HG03460 (cell line): ENCODE measurements around the gene SULT6B1.
"Not testable (repeated sequence)": the region's sequence is repeated elsewhere in the genome, so short reads cannot be mapped to it uniquely, and the experiment has no call there.

Experiments
- ATAC-seq: cut with Tn5 transposase; IDR thresholded peaks from one replicate; pipeline ENCODE4 v1.9.1; 2021; ENCODE audit not compliant: unreplicated experiment

SULT6B1 gene

DNA sequence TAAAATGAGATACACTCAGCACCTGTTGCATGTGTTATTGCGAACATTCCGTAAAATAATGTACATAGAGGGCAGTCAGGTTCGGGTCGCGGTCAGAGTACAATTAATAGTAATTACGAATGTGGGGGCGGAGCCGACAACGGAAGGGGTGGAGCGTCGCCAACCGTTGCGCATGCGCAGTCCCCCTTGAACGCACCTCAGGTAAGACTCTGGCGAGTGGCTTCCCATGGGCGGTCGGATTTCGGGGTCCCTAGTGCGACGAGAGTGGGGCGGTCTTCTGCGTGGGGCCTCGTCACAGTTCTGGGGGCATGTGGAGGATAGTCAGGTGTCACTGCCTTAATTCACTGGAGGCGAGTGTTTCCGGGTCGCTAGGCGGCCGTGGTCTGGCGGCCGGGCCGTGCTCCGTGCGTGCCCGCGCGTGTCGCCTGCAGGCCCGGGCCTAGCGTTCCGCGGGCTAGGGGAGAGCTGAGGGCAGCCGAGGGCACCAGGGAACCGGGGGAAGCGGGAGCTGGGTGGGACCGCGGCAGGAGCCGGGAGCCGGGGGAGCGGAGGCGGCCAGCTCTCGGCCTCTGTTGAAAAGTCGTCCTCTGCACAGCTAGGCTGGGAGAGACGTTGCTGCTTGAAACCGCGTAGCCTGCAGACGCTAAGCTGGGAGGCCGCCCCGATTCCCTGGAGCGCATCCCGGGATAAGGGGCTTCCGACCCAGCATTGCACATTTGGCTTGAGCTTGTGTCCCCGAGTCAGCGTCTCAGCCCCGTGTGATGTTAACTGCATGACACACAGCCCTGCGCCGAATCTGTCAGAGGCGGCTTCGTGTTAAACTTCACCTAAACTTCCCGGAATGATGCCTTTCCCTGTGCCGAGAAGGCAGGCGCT, 8.1 kb upstream of the SULT6B1 start, which contains the start of gene CEBPZOS:
Gene CEBPZOS (plus strand): TSS at position 177 of the 876 bp plus-strand sequence. CDS start 3,209 bp downstream, outside the sequence.
- peak; percentile 78 for ATAC-seq

GRCh38 chr2:37195862-37196319, 7.4 kb upstream of the SULT6B1 start:
- not testable (repeated sequence) for ATAC-seq

GRCh38 chr2:37192551-37192950, 4.1 kb upstream of the SULT6B1 start:
- ATAC-seq, result no peak

DNA sequence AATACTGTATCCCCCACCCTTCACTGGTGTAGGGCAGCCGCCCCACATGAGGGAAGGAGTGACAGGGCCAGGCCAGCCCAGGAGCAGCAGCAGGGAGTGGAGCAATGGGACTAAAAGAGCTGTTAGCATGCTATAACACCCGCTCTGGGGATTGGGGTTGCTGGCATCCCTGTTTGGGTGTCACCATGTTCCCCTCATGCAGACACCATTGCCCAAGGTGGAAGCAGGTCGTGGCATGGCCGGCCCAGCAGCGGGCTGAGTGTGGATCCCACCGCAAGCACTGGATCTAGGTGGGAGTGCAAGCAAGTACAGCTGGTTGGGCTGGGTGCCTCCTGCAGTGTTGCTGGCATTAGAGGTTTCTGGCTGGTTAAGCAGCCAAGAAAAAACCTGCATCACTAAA, 3.3 kb upstream of the SULT6B1 start:
- ATAC-seq, result no peak

DNA sequence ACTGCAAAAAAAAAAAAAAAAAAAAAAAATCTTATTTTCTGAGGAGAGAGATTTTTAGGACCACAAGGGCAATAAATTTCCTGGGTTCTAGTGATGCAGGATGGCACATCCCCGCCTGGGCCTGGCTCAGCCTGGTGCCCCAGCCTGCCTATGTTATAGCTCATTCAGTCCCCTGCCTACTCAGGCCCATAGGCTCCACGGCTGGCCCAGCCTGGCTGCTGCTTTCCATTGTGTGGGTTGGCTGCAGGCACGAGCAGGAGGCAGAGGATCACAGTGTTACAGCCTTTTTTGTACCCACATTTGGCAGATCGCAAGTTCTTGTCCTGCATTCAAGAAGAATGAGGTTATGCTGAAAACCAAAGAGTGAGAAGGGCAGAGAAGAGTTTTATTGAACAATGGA, 2.8 kb upstream of the SULT6B1 start:
- ATAC-seq, result no peak

GRCh38 chr2:37190290-37190689, 1.8 kb upstream of the SULT6B1 start:
- ATAC-seq, result no peak

GRCh38 chr2:37189452-37190153, 1.1 kb upstream of the SULT6B1 start:
- ATAC-seq, result no peak

GRCh38 chr2:37181726-37182684, 6.5 kb downstream of the SULT6B1 start:
- ATAC-seq, result no peak

DNA sequence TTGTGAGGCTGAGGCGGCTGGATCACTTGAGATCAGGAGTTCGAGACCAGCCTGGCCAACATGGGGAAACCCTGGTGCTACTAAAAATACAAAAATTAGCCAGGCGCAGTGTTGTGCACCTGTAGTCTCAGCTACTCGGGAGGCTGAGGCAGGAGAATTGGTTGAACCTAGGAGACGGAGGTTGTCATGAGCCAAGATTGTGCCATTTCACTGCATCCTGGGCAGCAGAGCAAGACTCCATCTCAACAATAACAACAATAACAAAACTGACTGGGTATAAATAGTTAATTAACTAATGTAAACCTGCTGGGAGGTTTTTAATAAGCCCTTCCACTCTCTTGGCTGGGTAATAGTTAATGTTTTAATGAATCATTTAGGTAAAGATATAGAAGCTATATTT, 7.8 kb downstream of the SULT6B1 start:
- no peak for ATAC-seq

DNA sequence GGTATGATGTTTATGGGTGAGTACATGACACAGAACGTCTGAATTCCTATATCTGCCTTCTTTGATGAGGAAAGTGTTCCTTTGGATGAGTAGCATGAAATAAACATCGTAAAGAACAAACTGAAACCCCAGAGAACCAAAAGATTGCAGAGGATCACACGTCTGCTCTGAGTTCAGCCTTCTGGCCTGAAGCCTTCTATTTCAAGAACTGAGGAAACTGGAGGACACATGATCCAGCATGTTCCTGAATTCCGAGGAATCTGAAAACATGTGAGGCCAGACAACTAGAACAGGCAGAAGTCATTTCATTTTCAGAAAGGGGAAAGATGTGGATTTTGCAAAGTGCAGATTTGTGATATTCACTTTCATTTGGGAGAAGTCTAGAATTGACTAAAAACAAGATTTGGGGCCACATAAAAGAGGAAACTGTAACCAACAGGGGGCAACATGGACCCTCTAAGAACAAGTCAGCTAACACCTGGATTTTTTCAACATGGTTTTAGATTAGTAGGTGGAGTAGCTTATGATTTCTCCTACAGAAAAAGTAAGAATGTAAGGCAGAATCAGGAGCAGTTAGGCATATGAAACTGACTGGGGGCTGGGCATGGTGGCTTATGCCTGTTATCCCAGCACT, 8.3 kb downstream of the SULT6B1 start:
- no peak for ATAC-seq

DNA sequence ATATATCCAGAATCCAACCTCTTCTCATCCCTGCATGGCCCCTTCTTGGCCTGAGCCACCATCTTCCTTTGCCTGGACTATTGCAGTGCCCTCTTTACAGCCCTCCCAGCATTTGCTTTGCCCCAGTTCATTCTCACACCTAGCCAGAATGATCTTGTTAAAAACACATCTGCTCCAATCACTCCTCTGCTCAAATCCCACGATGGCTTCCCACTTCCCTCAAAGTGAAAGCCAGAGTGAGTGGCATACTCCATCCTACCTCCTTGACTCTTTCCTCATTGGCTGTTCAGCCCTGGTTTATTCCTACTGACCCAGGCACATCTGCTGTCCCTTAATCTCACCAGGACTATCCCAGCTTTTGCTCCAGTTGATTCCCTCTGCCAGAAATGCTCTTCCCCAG, 14.7 kb downstream of the SULT6B1 start:
- ATAC-seq, result no peak

DNA sequence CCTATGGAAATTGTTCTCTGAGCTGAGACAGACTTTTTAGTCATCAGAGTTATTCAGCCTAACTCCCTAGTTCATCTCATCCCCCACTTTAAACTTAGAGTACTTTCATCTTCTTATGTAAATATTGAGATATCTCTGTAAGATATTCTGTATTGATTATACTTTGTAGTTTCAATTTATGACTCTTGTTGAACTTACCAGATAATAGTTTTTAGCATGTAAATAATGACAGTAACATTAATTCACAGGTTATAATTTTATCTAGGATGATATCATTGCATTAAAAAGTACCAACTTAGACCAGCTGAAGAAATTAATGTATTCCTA, 16.9 kb downstream of the SULT6B1 start:
- no peak for ATAC-seq

GRCh38 chr2:37168217-37168981, 20.1 kb downstream of the SULT6B1 start:
- ATAC-seq, result no peak

GRCh38 chr2:37167636-37168180, 20.8 kb downstream of the SULT6B1 start:
- no peak for ATAC-seq

DNA sequence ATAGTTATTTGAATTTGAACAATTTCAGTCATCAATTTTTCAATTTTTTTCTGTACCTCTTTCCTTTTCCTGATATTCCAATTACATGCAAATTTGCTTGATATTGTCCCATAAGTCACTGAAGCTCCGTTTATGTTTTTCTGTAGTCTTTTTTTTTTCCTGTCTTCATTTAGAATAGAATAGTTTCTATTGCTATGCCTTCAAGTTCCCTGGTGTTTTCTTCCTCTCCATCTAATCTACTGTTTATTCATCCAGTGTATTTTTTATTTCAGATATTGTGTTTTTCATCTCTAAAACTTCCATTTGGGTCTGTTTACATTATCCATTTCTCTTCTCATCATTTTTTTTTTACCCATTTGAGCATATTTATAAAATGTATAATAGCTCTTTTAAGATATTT, 23.7 kb downstream of the SULT6B1 start:
- no peak for ATAC-seq

- peak; percentile 90 for ATAC-seq
Measured at GRCh38 chr2:37156857-37157714, 31.4 kb downstream of the SULT6B1 start, which contains the start of gene EIF2AK2. EIF2AK2 (minus strand) TSS chr2:37156980; CDS start chr2:37147806, 9,174 bp downstream.

- peak; percentile 29 for ATAC-seq
Measured at GRCh38 chr2:37156071-37156856, 32.2 kb downstream of the SULT6B1 start.

- no peak for ATAC-seq
Measured at GRCh38 chr2:37154785-37155184, 33.7 kb downstream of the SULT6B1 start.
